GM12872 (cell line): ENCODE measurements around the gene MCM3AP.

ENCODE experiments used
- TF ChIP-seq, protein P1 (sequence below): IDR thresholded peaks from 3 replicates; pipeline ENCODE4 v1.5.1; 2011; ENCODE audit warnings: low read depth, mild to moderate bottlenecking, low read length, moderate library complexity; ENCODE audit not compliant: insufficient read depth

Gene MCM3AP

DNA sequence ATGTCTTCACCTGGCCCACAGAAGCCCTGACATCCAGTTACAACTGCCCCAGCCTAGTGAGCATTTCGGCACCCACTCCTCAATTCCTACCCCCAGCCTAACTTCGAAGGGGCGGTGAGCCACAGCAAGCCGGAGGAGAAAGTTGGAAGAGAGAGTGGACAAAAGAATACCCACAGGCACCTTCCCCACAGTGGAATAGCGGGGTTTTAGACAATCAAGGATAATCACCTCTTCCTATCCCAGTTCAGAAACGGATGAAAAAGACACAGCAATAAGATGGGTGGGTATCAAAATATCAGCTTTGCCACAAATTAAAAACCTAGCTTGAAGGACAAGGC, 55.5 kb downstream of the MCM3AP start:
- TF ChIP-seq, protein P1, sequence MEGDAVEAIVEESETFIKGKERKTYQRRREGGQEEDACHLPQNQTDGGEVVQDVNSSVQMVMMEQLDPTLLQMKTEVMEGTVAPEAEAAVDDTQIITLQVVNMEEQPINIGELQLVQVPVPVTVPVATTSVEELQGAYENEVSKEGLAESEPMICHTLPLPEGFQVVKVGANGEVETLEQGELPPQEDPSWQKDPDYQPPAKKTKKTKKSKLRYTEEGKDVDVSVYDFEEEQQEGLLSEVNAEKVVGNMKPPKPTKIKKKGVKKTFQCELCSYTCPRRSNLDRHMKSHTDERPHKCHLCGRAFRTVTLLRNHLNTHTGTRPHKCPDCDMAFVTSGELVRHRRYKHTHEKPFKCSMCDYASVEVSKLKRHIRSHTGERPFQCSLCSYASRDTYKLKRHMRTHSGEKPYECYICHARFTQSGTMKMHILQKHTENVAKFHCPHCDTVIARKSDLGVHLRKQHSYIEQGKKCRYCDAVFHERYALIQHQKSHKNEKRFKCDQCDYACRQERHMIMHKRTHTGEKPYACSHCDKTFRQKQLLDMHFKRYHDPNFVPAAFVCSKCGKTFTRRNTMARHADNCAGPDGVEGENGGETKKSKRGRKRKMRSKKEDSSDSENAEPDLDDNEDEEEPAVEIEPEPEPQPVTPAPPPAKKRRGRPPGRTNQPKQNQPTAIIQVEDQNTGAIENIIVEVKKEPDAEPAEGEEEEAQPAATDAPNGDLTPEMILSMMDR = no peak

DNA sequence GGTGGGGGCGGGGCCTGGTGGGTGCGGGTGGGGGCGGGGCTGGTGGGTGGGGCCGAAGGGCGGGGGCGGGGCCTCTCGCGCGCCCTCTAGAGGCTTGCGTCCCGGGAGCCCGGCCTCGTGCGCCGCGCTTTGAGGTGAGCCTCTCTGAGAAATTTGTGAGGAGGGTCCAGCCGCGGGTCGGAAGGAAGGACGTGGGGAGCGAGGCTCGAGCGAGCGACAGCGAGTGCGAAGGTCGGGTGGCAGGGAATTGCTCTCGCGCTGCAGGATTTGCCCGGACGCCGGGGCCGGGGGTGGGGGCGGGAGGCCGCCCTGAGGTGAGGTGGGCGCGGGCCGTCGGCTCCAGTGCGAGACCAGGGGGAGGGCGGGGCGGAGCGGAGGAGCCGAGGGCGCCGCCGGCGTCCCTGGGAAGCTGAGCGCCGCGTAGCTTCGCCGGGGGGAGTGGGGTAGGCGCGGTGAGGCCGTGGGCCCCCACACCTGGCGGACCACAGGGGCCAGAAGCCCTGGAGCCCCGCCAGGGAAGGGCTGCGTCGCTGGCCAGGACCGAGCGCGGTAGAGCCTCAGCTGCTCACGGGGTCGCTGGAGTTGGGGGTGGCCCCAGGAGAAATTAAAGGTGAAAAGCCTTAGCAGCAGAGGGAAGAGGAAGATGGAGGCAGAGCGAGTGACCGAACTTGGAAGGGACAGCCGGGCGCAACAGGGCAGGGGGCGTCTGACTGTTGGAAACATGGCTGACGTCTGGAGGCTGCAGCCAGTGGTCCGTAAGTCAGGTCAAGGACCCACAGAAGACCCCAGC, 56.1 kb downstream of the MCM3AP start:
- TF ChIP-seq, protein P1 = peak; percentile 58

DNA sequence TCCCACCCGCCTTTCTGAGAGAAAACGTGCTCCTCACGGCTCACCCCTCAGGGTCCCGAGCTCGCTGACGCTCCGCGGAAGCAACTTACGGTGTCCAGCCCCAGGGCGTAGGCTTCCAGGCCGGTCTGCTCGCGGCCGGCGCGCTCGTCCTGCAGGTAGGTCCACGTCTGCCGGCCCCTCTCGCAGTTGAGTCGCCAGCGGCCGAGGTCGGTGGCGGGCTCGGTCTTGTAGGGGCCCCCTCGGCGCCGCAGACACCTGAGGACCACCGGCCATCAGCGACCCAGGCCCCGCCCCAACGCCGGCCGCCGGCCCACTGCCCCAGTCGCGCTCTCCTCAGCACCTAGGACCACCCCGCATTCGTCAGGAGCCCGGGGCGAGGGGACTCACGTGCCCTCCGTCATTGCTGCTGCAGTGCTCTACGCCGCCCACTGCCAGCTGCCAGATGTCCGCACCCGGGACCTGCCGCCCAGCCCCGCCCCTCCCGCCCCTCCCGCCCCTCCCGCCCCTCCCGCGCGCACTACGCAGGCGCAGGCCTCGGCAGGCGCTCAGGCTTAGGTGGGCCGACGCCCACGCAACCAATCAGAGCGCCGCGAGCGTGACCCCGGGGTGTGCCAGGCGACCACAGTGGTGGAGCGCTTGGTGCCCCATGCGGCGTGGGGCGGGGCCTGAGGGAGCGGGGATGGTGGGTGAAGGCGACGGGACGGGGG, 56.9 kb downstream of the MCM3AP start, which contains the start of gene LSS:
LSS (minus strand) TSS at position 430 of the 707 bp plus-strand sequence; CDS start at position 401, 29 bp downstream.
- TF ChIP-seq, protein P1 = no peak

DNA sequence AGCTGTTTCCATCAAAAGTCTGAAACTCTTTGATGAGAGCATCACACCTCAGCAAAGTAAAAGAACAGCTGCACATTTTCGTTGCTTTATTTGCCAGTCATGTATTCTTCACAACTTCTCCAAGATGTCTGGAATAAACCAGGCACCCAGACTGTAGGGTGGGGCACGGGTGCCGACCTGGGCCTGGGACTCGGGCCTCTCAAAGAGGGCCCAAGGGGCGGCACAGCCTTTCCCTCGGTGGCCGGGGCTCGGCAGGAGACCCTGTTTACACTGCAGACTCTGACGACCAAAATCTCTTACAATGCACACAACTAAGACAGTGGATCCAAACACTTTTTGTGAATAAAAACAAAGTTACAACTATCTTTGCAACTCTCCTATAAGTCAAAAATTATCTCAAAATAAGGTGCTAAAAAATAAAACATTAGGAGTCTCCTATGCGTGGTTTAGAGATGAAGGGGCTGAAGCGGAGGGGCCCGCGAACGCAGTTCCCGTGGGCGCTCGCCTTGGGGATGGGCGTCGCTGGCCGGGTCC, 57.5 kb downstream of the MCM3AP start:
- TF ChIP-seq, protein P1 = no peak

DNA sequence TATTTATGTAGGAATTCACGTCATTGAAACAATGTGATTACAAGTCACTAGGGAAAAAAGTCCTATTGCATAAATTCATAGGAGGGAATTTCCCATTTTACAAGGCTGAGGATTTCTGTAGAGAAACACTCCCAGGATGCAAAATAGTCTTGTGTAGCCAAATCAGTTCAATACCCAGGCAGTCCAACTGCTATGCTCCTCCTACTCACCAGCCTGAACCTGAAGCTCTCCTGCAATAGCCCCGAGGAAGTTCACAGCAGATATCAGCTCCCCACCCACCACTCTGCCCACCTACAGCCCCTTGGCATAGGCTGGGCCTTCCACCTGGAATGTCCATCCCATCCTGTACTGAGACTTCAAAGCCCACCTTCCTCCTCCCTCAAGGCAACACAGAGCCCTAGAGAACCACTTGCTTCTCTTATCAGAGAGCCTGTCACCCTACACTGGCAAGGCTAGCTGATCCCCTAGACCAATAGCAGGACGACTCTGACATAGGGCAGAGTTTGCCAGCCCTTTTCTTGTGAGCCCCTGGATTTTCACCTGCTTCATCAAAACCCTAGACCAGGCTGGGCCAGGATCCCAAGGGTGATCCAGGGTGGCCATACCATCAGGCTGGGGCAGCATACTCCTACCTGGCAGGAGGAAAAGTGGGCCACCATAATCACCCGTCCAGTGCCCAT, 58.4 kb downstream of the MCM3AP start:
- TF ChIP-seq, protein P1 = no peak

DNA sequence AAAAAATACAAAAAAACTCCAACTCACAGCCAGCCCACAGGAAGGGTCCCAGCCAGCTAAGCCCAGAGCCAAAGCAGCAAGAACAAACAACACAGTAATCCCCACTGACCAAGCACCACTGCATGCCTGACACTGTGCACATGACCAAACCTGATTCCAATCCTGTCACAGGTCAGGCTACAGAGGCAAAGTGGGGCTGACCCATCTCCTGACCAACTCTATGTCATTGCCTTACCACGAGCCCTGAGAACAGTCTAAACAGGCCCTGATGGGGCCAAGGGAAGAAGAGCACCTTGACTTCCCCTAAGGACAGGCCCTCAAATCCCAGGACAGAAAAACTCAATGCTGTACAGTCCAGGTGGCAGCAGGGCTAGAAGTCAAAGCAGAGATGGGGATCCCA, 59.3 kb downstream of the MCM3AP start:
- TF ChIP-seq, protein P1 = no peak

DNA sequence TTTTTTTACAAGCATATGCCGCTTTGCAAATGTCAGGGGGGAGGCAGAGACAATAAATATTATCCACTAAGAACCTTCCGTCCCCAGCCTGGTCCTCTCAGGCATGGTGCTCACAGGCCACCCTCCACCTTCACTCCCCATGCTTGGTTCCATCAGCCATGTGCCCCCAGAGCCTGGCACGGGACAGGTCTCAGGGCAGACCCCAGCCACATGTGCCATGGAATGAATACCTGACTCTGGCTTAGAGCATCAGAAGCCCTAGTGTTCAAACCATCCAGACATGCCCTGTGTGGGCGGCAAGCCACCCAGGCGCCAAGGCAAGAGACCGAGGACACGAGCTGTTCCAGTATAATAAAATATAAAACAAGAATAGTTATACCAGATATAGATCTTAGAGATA, 62.2 kb downstream of the MCM3AP start:
- TF ChIP-seq, protein P1 = no peak
